Right renal pelvis (tissue), 4 donors: Measurements from ENCODE around the gene FKBP5. TPM values are rescaled to one million over a fixed set of nuclear protein-coding genes. Genes with fewer than 3 reads are reported as not detected.
"Not testable (repeated sequence)": the region's sequence is repeated elsewhere in the genome, so short reads cannot be mapped to it uniquely, and the experiment has no call there.

Experiments used
- DNase-seq, 4 donors: peaks; one replicate each; pipeline ENCODE4 v3.0.0-alpha.2; 2013; ENCODE audit warnings: low read depth in 4 of 4, low spot score in 3 of 4, missing footprints in 1 of 4
- polyA plus RNA-seq, 4 donors: library from polyadenylated mRNA; unstranded; fragments of 120-200 nt; gene quantifications; one replicate each; pipeline ENCODE4 v1.2.1, GENCODE V29; 2013; ENCODE audit not compliant: insufficient read length in 4 of 4

FKBP5 gene
- polyA plus RNA-seq, 4 donors: 25.4 to 30.7 (median 28.2) TPM

DNA sequence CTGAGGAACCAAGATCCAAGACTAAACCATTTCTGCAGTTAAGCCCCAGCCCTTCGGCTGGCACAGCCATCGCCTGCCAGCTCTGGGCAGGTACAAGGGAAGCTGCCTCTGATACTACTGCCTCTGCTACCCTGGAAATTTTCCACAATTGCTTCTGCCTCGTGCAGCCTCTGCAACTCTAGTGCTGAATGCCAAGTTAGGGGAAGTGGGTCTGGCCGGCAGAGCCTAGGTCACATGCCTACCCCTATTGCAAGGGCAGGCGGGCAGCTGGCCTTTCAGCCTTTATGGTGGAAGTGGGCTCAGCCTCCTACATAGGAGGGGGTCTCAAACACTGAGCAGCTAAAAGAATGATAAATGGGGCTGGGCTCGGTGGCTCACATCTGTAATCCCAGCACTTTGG lies 131.5 kb downstream of the FKBP5 start:
- no peak for DNase-seq

DNA sequence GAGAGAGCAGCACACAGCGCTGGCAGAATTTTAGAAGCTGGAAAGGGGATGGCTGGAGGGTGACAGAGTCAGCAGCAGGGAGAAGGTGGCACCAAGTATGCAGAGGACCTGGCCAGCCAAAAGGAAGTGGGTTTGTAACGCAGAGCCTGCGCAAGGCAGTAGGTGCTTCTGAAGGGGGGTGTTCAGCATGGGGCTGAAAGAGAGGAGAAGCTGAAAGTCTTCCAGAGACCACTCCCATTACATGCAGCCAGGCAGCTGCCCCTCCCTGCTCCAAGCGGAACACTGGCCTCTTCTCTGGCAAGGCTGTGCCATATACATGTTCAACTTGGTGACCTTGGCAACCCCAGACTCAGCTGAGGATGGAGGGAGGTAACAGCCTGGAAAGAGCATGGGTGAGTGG lies 133.9 kb downstream of the FKBP5 start:
- DNase-seq: no peak

DNA sequence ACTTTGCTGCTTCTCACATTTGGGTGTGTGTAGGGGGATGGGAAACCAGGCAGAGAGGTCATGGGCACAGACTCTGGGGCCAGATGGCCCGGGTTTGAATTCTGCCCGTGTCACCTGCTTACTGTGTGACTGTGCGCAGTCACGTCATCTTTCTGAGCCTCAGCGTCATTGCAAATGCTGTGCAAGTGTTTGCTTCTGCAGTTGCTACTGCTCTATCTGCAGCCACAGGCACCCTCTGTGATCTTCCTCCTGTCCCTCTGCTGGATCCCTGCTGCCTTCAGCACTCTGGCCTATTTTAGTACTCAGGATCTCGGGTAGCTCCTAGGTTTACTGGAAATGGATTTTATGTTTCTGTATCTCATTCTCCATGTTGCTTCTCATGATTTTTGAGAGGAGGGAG lies 135.4 kb downstream of the FKBP5 start:
- DNase-seq: no peak

DNA sequence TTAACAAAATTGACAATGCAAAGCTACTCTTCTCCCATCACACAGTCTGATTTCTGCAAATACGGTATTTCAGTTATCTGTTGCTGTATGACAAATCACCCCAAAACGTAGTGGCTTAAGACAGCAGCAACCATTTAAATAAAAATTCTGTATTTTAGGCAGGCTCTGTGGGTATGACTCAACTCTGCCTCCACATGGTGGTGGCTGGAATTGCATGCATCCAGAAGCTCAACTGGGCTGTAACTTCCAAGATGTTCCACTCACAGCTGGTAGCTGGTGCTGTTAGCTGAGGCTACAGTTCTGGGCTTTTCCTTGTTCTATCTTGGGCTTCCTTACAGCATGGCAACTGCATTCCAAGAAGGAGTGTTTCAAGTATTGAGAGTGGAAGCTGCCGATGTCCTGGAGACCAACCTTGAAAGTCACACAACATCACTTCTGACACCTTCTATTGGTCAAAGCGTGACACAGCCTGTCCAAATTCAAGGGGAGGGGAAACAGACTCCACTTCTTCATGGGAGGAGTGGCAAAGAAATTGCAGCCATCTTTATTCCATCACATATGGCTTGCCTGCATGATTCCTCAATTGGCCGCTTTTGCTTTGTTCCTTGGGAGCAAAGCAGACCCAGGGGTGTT lies 136.3 kb downstream of the FKBP5 start:
- no peak for DNase-seq

DNA sequence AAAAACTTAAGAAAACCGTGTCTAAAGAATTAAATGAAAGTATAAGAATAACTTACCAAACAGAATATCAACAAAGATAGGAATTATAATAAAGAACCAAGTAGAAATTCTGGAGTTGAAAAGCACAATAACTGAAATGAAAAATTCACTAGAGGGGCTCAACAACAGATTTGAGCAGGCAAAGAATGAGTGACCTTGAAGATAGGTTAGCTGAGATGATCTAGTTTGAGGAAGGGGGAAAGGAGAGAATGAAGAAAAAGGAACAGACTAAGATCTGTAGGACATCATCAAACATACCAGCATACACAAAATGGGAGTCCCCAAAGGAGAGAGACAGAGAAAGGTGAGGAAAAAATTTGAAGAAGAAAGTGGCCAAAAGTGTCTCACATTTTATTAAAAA lies 138.3 kb downstream of the FKBP5 start:
- no peak for DNase-seq

DNA sequence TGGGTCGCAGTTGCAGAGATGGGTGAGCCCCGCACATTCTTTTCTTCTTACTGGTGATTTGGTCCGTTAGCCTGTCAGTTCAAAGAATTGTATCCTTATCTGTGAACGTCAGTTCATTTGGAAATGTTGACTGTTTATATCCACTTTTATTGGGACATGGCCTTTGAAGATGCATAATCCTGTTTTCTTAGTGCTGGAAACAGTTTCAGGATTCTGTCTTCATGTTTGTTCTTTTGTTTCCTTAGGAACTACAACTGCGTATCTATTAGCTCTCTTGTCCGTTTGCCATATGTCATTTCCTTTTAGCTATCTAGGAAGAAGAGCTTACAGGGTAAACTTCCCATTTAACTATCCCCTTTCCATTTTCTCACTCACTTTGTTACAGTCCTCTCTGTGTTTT lies 141.0 kb downstream of the FKBP5 start:
- DNase-seq: no peak

DNA sequence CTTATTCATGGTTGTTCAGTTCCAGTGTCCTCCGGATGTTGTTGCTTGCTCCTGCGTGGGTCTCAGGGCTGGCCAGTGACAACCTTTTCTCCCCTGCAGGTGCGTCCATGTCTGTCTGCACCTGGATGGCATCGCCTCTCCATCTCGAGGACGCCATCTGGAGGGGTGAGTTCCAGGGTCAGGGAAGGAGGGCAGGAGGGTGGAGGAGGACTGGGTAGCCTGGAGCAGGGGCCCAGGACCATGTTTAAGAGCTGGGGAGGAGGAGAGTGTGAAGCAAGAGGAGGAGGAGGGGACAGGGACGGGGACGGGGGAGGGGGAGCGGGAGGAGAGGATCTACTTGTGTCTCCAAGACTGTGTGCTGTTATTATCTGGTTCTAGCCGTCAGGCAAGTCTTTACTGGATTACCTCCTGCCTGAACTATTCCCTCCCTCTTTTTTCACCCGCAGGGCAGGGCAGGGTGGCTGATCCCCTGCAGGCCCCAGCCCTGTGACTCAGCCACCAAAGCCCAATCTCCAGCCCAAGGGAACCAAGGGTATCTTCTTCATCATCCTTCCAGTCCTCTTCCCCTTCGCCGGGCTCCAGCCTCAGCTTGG lies 143.8 kb downstream of the FKBP5 start:
- DNase-seq: no peak

DNA sequence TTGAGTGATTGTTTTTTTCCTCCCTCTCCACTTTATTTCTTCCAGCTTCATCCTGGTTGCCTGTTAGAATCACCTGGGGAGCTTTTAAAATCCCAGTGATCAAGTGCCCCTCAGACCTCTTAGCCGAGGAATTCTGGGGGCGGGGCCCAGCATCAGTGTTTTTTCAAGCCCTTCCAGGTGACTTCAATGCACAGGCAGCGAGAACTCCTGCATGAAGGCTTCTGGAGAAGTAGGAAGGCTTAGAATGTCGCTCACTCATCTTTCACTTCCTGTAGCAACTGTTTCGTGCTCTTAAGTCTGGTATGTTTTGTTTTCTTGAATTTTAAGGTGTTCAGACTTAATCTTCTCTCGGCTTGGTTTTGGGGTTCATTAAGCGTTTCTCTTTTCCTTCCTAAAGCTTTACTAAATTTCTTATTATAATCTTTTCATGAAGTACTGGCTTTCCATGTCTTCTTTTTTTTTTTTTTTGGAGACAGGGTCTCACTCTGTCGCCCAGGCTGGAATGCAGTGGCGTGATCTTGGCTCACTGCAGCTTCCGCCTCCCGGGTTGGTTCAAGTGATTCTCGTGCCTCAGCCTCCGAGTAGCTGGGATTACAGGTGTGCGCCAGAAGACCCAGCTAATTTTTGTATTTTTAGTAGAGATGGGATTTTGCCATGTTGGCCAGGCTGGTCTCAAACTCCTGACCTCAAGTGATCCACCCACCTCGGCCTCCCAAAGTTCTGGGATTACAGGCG lies 145.1 kb downstream of the FKBP5 start:
- DNase-seq: no peak

DNA sequence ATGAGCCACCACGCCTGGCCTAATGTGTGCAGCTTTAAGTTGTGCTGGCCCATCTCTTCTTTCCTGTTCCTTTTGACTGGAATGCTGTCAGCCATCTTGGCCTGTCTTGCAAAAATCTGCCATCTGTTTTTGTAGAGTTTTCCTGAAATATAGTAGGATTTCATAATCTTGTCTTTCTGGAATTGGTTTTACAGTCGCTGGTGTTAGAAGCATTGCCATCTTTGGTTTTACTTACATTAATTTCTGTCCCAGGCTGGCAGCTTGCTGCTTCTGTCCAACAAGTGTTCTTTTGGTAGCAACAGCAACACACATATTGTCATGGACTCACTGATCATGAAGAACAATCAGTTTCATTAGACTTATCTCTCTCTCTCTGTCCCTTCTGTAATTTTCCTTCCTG lies 146.9 kb downstream of the FKBP5 start:
- no peak for DNase-seq

DNA sequence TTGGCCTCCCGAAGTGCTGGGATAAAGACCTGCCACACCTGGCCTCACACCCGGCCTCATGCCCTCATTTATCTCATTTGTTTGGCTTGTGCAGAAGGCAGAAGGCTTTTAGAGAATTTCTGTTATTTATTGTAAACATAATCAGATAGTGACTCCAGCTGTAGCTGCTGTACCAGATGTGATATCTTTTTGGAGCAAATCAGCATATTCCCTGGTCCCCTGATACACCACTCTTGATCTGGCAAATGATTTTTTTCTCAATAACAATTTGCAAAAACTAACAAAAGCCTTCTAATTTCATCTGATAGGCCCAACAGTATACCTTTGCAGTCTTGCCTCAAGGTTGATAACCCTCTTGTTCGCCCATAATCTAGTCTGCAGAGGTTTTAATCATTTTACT lies 149.5 kb downstream of the FKBP5 start:
- DNase-seq: no peak

DNA sequence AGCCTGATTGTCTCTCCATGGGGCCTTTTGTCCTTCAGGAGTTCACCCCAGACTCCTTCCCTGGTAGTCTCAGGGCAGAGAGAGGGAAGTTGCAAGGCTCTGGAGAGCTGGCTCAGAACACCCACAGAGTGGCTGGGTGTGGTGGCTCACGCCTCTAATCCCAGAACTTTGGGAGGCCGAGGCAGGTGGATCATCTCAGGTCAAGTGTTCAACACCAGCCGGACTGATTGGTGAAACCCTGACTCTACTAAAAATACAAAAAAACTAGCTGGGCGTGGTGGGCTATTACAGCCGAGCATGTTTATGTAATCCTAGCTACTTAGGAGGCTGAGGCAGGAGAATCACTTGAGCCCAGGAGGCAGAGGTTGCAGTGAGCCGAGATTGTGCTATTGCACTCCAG lies 152.9 kb downstream of the FKBP5 start:
- not testable (repeated sequence) for DNase-seq

DNA sequence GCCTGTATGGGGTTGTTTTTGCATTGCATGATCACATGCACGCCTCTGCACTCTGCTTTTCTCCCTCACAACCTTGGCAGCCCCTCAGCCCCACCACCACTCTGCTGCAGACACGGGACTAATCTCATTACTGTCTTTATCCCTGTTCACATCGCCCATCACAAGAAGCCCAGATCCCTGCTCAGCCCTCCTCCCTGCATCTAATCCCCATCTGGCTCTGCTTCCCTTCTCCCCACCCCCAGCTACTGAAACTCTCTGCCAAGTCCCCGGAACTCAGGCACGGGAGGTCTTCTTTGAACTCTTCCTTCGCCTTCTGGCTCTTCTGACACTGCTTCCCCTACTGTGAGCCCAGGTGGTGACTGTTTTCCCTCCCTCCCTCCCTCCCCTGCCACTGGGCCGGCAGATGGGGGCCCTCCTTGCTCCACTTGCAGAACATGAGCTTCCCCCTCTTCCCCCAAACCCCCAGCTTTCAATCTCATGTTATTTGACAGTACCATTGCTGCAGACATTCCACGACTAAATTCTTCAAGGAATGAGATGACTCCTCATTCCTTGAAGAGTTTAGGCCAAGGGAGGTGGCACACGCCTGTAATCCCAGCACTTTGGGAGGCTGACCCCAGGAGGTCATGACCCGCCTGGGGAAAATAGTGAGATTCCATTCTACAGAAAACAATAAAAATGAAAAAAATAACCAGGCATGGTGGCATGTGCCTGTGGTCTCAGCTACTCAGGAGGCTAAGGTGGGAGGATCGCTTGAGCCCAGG lies 154.1 kb downstream of the FKBP5 start:
- no peak for DNase-seq

DNA sequence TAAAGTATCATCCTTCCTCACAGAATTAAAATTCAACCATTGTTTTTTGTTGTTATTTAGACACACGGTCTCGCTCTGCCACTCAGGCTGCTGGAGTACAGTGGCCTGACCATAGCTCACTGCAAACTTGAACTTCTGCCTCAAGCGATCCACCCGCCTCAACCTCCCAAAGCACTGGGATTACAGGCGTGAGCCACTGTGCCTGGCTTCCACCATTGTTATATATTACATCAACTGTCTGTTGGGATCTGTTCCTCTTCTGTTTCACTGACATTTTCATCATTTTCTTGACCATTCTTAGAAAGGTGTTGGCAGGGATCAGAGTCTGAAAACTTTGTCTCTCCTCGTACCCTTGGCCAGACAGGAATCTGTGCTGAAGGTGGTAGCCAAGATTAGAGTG lies 154.7 kb downstream of the FKBP5 start:
- DNase-seq: no peak

DNA sequence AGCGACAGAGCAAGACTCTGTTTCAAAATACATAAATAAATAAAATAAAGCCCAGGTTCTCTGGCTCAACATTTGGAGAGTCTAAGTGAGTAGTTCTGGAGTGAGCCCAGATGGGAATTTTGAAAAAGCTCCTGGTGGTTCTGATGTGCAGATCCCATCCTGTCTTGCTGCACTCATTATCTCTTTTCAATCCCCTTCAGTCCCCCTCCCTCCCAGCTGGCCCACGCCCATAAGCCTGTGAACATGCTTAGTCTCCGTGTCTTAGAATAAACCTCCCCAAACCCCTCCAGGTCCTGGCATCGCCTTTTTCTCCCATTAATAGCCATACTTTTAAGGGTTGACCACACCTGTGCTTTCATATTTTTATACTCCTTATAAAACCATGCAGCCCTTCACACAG lies 156.6 kb downstream of the FKBP5 start:
- no peak for DNase-seq

DNA sequence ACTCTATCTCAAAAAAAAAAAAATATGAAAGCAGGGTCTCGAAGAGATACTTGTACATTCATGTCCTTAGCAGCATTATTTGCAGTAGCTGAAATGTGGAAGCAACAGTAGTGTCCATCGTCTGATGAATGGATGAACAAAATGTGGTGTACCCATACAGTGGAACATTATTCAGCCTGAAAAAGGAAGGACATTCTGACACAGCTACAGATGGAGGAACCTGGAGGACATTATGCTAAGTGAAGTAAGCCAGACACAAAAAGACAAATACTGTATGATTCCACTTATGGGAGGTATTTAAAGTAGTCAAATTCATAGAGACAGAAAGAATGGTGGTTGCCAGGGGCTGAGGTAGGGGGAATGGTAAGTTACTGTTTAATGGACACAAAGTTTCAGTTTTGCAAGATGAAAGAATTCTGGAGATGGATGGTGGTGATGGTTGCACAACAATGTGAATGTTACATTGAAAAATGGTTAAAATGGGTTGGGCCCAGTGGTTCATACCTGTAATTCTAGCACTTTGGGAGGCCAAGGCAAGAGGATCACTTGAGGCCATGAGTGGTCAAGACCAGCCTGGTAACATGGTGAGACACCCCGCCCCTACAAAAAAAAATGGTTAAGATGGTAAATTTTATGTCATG lies 164.2 kb downstream of the FKBP5 start:
- no peak for DNase-seq

Other genes with a start within 250 kb of the FKBP5 start
- 10 to 100 TPM in 2 of 4 donors, 1 to 10 TPM in 2; 9.4 to 11.3 (median 10.4) TPM for gene FANCE, start 236.6 kb downstream of the FKBP5 start, polyA plus RNA-seq
- gene RPL10A, start 220.5 kb downstream of the FKBP5 start, polyA plus RNA-seq: 1,000 to 10,000 TPM; 1,948 to 2,087 (median 2,028) TPM
- gene TEAD3, start 191.8 kb downstream of the FKBP5 start, polyA plus RNA-seq: 10 to 100 TPM; 42.6 to 53.0 (median 47.7) TPM
- 1 to 10 TPM; 1.5 to 2.9 (median 2.4) TPM for gene TULP1, start 176.0 kb downstream of the FKBP5 start, polyA plus RNA-seq
- 1 to 10 TPM in 3 of 4 donors, under 1 TPM in 1; 0.90 to 1.1 (median 1.1) TPM for gene ARMC12, start 48.1 kb upstream of the FKBP5 start, polyA plus RNA-seq
- under 1 TPM in 2 of 4 donors, not detected in 2; 0.23 to 0.40 TPM for gene CLPSL2, start 87.7 kb upstream of the FKBP5 start, polyA plus RNA-seq
- 1 to 10 TPM in 2 of 4 donors, under 1 TPM in 2; 0.74 to 1.3 (median 1.00) TPM for gene CLPSL1, start 92.1 kb upstream of the FKBP5 start, polyA plus RNA-seq
- gene CLPS, start 108.4 kb upstream of the FKBP5 start, polyA plus RNA-seq: under 1 TPM in 1 of 4 donors, not detected in 3; 0.13 TPM
- under 1 TPM in 3 of 4 donors, not detected in 1; 0.15 to 0.20 (median 0.17) TPM for gene LHFPL5, start 116.4 kb upstream of the FKBP5 start, polyA plus RNA-seq
- 10 to 100 TPM; 40.3 to 51.9 (median 49.4) TPM for gene SRPK1, start 232.2 kb upstream of the FKBP5 start, polyA plus RNA-seq